MCF 10A (cell line): Measurements from ENCODE around the gene OTX2. TPM values are rescaled to one million over a fixed set of nuclear protein-coding genes. Genes with fewer than 3 reads are reported as not detected.

Experiments used
- BruUV-seq: library from RNA; stranded (reverse); fragments of 400-500 nt; replicated peaks from 2 replicates; lab custom pipeline; 2021; lab: Mats Ljungman, UMichigan
- CTCF ChIA-PET: fragments of 300-600 bp; sonication (Branson Sonifier 250); formaldehyde crosslinking; extraction: SDS; loops from one replicate; lab custom pipeline; 2021; ENCODE audit warnings: antibody characterized with exemption, inconsistent platforms; lab: Yijun Ruan, JAX
- POLR2A ChIA-PET: fragments of 300-600, 350-650 bp; sonication (Branson Sonifier 250); formaldehyde crosslinking; extraction: SDS; loops from one replicate; lab custom pipeline; 2020; ENCODE audit warnings: antibody characterized with exemption, inconsistent platforms; lab: Yijun Ruan, JAX
- DNase-seq: peaks from one replicate; pipeline ENCODE4 v3.0.0-alpha.2; 2018; ENCODE audit not compliant: unreplicated experiment
- H3K27ac Mint-ChIP-seq: one replicate; pipeline ENCODE4 v1.8.0; 2022; ENCODE audit warnings: mild to moderate bottlenecking, low read depth, mixed read lengths; ENCODE audit not compliant: unreplicated experiment
- H3K27me3 Mint-ChIP-seq: one replicate; pipeline ENCODE4 v1.8.0; 2022; ENCODE audit warnings: mixed read lengths; ENCODE audit not compliant: insufficient read depth, unreplicated experiment
- H3K36me3 Mint-ChIP-seq: one replicate; pipeline ENCODE4 v1.8.0; 2022; ENCODE audit warnings: mild to moderate bottlenecking, moderate library complexity, mixed read lengths; ENCODE audit not compliant: insufficient read depth, unreplicated experiment
- H3K4me1 Mint-ChIP-seq: one replicate; pipeline ENCODE4 v1.8.0; 2022; ENCODE audit warnings: mixed read lengths; ENCODE audit not compliant: insufficient read depth, unreplicated experiment
- H3K4me3 Mint-ChIP-seq: one replicate; pipeline ENCODE4 v1.8.0; 2022; ENCODE audit warnings: mild to moderate bottlenecking, moderate library complexity, mixed read lengths; ENCODE audit not compliant: unreplicated experiment
- H3K9me3 Mint-ChIP-seq: one replicate; pipeline ENCODE4 v1.8.0; 2022; ENCODE audit warnings: mixed read lengths; ENCODE audit not compliant: unreplicated experiment
- CTCF ChIP-seq: fragments of 200-600 bp; IDR thresholded peaks from one replicate; pipeline ENCODE4 v1.8.0; 2022; ENCODE audit warnings: antibody characterized with exemption, mild to moderate bottlenecking; ENCODE audit not compliant: unreplicated experiment
- intact Hi-C: fragments of 100-400 bp; cut with micrococcal nuclease; formaldehyde crosslinking; loops from 2 replicates; pipeline ENCODE4 v1.14.1; 2022
- total RNA-seq: library from RNA; stranded (reverse); gene quantifications from 2 replicates; pipeline ENCODE4 v1.2.3, GENCODE V29; 2022

The OTX2 gene
- total RNA-seq, 1 experiment from 2014 or later, result not detected

GRCh38 chr14:56808383-56809269 is 1.7 kb downstream of the OTX2 start:
- ChIA-PET POLR2A (no interaction called here), CTCF (no interaction called here)
- H3K27me3 Mint-ChIP-seq, result peaks cover 88% of the 10 kb centered on the region
- H3K27ac Mint-ChIP-seq, result no peak overlapping the region
- peaks cover 6% of the 10 kb centered on the region for H3K9me3 Mint-ChIP-seq
- H3K4me1 Mint-ChIP-seq, result no peaks in the 10 kb centered on the region
- no peak for TF ChIP-seq CTCF
- H3K4me3 Mint-ChIP-seq, result no peak overlapping the region
- H3K36me3 Mint-ChIP-seq, result no peaks in the 10 kb centered on the region
- no TSS peak for BruUV-seq
- intact Hi-C loops, result no loop called here
- DNase-seq, result no peak

DNA sequence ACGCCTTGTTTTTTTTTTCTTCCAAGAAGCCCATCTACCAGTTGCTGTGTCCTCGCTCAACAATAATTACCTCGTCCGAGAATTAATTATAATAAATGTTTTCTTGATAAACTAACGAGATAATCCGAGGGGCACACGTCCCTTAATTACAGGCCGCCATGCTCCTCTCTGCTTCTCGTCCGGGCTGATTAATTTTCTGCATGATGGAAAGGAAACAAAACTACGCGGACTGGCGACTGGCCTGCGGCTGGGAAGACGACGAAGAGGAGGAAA is 2.2 kb downstream of the OTX2 start:
- CTCF ChIA-PET, result interaction anchor here (0.6 kb wide), 1 partner anchor 273 kb away, joined by 3 read pairs; no protein-coding TSS in a partner anchor
- no peak for TF ChIP-seq CTCF
- DNase-seq, result no peak
- BruUV-seq, result no TSS peak
- H3K4me3 Mint-ChIP-seq, result no peak overlapping the region
- no peaks in the 10 kb centered on the region for H3K36me3 Mint-ChIP-seq
- intact Hi-C loops, result no loop called here
- peaks cover 88% of the 10 kb centered on the region for H3K27me3 Mint-ChIP-seq
- no peak overlapping the region for H3K27ac Mint-ChIP-seq
- H3K9me3 Mint-ChIP-seq, result peaks cover 6% of the 10 kb centered on the region
- H3K4me1 Mint-ChIP-seq, result no peaks in the 10 kb centered on the region
- POLR2A ChIA-PET, result no interaction called here

DNA sequence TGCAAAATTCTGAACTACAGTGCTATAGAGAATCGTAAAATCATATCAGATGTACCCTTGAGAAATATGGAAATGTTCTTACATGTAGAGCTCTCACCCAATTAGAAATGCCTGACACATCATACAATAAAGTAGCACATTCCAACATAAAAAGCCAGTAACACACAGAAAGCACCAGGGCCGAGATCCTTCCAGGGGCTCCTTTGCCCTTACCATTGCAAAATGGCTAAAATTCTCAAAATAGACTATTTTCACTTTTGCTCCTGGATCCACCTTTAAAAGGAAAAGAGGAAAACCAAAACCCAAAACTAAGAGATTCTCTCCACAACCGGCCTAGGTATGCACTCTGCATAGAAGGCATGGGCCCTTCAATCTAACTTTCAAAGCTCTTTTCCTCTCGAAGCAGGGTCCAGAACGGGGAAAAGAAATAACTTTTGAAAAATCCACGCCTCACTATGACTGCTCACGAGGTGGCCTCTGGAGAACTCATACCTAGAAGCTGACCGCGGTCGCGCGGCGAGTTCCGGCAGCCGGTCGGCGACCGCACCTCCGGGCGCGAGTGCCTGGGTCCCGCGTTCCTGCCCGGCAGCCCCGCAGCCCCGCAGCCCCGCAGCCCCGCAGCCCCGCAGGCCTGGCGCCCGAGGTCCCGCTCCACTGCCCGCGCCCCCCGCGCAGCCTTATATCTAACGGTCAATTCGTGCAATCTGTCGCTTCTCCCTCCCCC is 2.7 kb downstream of the OTX2 start:
- no peak overlapping the region for H3K4me3 Mint-ChIP-seq
- no peak for TF ChIP-seq CTCF
- peaks cover 88% of the 10 kb centered on the region for H3K27me3 Mint-ChIP-seq
- H3K4me1 Mint-ChIP-seq, result no peaks in the 10 kb centered on the region
- H3K27ac Mint-ChIP-seq, result no peak overlapping the region
- H3K9me3 Mint-ChIP-seq, result peaks cover 6% of the 10 kb centered on the region
- no TSS peak for BruUV-seq
- CTCF ChIA-PET, result interaction anchor here (0.6 kb wide), 2 partner anchors 273 to 494 kb away, joined by 3 read pairs; no protein-coding TSS in a partner anchor
- no peaks in the 10 kb centered on the region for H3K36me3 Mint-ChIP-seq
- POLR2A ChIA-PET, result no interaction called here
- DNase-seq, result no peak
- intact Hi-C loops, result no loop called here

- CTCF ChIA-PET, result interaction anchor here (0.6 kb wide), 1 partner anchor 495 kb away, joined by 3 read pairs; no protein-coding TSS in a partner anchor
- no peak for DNase-seq
- H3K9me3 Mint-ChIP-seq, result peaks cover 6% of the 10 kb centered on the region
- intact Hi-C loops, result no loop called here
- BruUV-seq, result no TSS peak
- no peaks in the 10 kb centered on the region for H3K4me1 Mint-ChIP-seq
- POLR2A ChIA-PET, result no interaction called here
- H3K27me3 Mint-ChIP-seq, result peaks cover 88% of the 10 kb centered on the region
- H3K4me3 Mint-ChIP-seq, result no peak overlapping the region
- no peak overlapping the region for H3K27ac Mint-ChIP-seq
- no peak for TF ChIP-seq CTCF
- no peaks in the 10 kb centered on the region for H3K36me3 Mint-ChIP-seq
Observed at GRCh38 chr14:56806760-56807159, 3.5 kb downstream of the OTX2 start.
